Heart left ventricle (tissue), 16 donors: ENCODE results near the gene BTBD1. TPM values are rescaled to one million over a fixed set of nuclear protein-coding genes. Genes with fewer than 3 reads are reported as not detected.
"Not testable (repeated sequence)": the region's sequence is repeated elsewhere in the genome, so short reads cannot be mapped to it uniquely, and the experiment has no call there.

ENCODE experiments used
- ATAC-seq, 4 donors: fragments of 200-7000 bp; cut with Tn5 transposase; one replicate each; pipeline ENCODE4 v1.9.1; 2020 to 2022; ENCODE audit warnings: moderate library complexity in 4 of 4, mild to moderate bottlenecking in 3 of 4, moderate number of reproducible peaks in 1 of 4
- DNase-seq, 5 donors: peaks; one replicate each; pipeline ENCODE4 v3.0.0-alpha.2; 2020
- H3K27ac ChIP-seq, 12 donors: fragments of 200-600 bp; sonication (generic) in 4 of 12; one replicate each; pipeline versions ENCODE4 v1.5.0 to v1.8.0; 2016 to 2022; ENCODE audit warnings: mild to moderate bottlenecking in 2 of 12
- H3K27me3 ChIP-seq, 9 donors: fragments of 200-600 bp; sonication (generic) in 2 of 9; one replicate each; pipeline versions ENCODE4 v1.5.1 to v1.8.0; 2016 to 2022; ENCODE audit warnings: mild to moderate bottlenecking in 3 of 9
- H3K36me3 ChIP-seq, 9 donors: fragments of 200-600 bp; sonication (generic) in 2 of 9; one replicate each; pipeline versions ENCODE4 v1.5.0 to v1.8.0; 2018 to 2022; ENCODE audit warnings: mild to moderate bottlenecking in 2 of 9
- H3K4me1 ChIP-seq, 12 donors: fragments of 200-600 bp; sonication (generic) in 4 of 12; one replicate each; pipeline versions ENCODE4 v1.5.0 to v1.8.0; 2016 to 2022; ENCODE audit warnings: mild to moderate bottlenecking in 3 of 12
- H3K4me3 ChIP-seq, 12 donors: fragments of 200-600 bp; sonication (generic) in 4 of 12; one replicate each; pipeline versions ENCODE4 v1.5.0 to v1.8.0; 2017 to 2022; ENCODE audit warnings: mild to moderate bottlenecking in 9 of 12, moderate library complexity in 4 of 12
- H3K9me3 ChIP-seq, 12 donors: fragments of 200-600 bp; sonication (generic) in 4 of 12; one replicate each; pipeline versions ENCODE4 v1.5.0 to v1.8.0; 2016 to 2022; ENCODE audit warnings: mild to moderate bottlenecking in 1 of 12
- CTCF ChIP-seq, 12 donors: fragments of 200-600 bp; sonication (generic) in 4 of 12; IDR thresholded peaks; one replicate each; pipeline versions ENCODE4 v1.5.0 to v1.8.0; 2018 to 2022; ENCODE audit warnings: antibody characterized with exemption in 12 of 12, mild to moderate bottlenecking in 5 of 12
- POLR2A ChIP-seq, 2 donors: fragments of 450-650 bp; IDR thresholded peaks; one replicate each; pipeline ENCODE4 v1.6.1; 2017; ENCODE audit warnings: antibody characterized with exemption in 2 of 2, mild to moderate bottlenecking in 2 of 2, moderate library complexity in 2 of 2
- WGBS, 4 donors: extraction: QIAGEN DNeasy Blood & Tissue Kit in 2 of 4; methylation state at CpG; one replicate each; pipeline versions ENCODE4 v1.1.5 to v1.1.7; 2013 to 2018; 5-methylcytosine and 5-hydroxymethylcytosine counted together
- intact Hi-C, 10 donors: fragments of 100-400 bp; cut with DNase I; formaldehyde crosslinking; loops; one replicate each; pipeline versions ENCODE4 v1.11.1 to v1.14.2; 2022
- polyA plus RNA-seq, 2 donors: library from polyadenylated mRNA; stranded (reverse); fragments of 200-250 nt; gene quantifications; one replicate each; pipeline ENCODE4 v1.2.3, GENCODE V29; 2013
- total RNA-seq, 9 donors: library from RNA; depleted of rRNA in 2 of 9; stranded (reverse); fragments of >200 nt in 2 of 9; fragmentation: NEBNext Ultra II Directional in 3 of 9; extraction: Animal tissue kit (Norgen Biotek cat#: 25700) in 3 of 9; gene quantifications; one replicate each; pipeline versions ENCODE4 v1.1.0 to v1.2.4, GENCODE V29; 2016 to 2023
- donor health status: ischemic (EF 13 %, LVEDD 7.1; RV severe dilation, severe dysfunction).
- donor health status: healthy with polysubstance abuse.
- donor health status: DM: no; HTN: yes; CAD: no.
- donor health status: DM: no; HTN: no; CAD: no.
- donor health status: ischemic (EF 25% LVEDD 6.9; RV normal size, moderate dysfunction).
- donor health status: ischemic (EF 25% LVEDD 5.7; RV mildly dilated, moderate dysfunction).
- donor health status: healthy.
- donor health status: DM: yes; HTN: yes; CAD: no.
- donor health status: ischemic (EF 35%, LVEDD 5.7; RV mildly dilated, moderate dysfunction).
- donor health status: nonischemic (EF 11% LVEDD 7.7; RV severe dilation, severe dysfunction).
- donor health status: DM: yes; HTN: yes; CAD: no.
- donor health status: PGD.
- donor health status: ischemic (EF 29% LVEDD 5.4; RV normal size, mild dysfunction).
- donor health status: nonischemic (EF 23%, LVEDD 6.1; RV moderate dilation, normal function).

The BTBD1 gene
- total and polyA plus RNA-seq, 11 donors = 15.2 to 192 (median 136) TPM

- H3K27ac ChIP-seq = no peak overlapping the region
- H3K9me3 ChIP-seq = peaks cover 0 to 9% (median 0%) of the 10 kb centered on the region in 12 donors
- WGBS, 4 donors = 64 to 74% (median 71%) methylated on average over 2 of the region's 2 CpGs
- no peak overlapping the region for H3K4me3 ChIP-seq
- TF ChIP-seq CTCF (IDR thresholded peaks at IDR 0.05) = no peak
- TF ChIP-seq POLR2A (IDR thresholded peaks at IDR 0.05) = no peak
- DNase-seq = no peak
- H3K4me1 ChIP-seq = peaks cover 0 to 10% (median 0%) of the 10 kb centered on the region in 12 donors
- intact Hi-C loops = no loop called here
- ATAC-seq = peak in 2 of 4 donors; percentile 47 to 56
- H3K27me3 ChIP-seq = no peaks in the 10 kb centered on the region
- H3K36me3 ChIP-seq = no peaks in the 10 kb centered on the region
These were observed 32.2 kb upstream of the BTBD1 start for GRCh38 chr15:83099290-83099689.

GRCh38 chr15:83098079-83098478 is 31.0 kb upstream of the BTBD1 start:
- Histone ChIP-seq H3K4me1 (peaks cover 0 to 12% (median 0%) of the 10 kb centered on the region in 12 donors), H3K36me3 (no peaks in the 10 kb centered on the region), H3K27ac (no peak overlapping the region), H3K9me3 (peaks cover 0 to 9% (median 0%) of the 10 kb centered on the region in 12 donors), H3K4me3 (no peak overlapping the region), H3K27me3 (no peaks in the 10 kb centered on the region)
- intact Hi-C loops = no loop called here
- TF ChIP-seq CTCF (IDR thresholded peaks at IDR 0.05) (no peak), POLR2A (IDR thresholded peaks at IDR 0.05) (no peak)
- ATAC-seq = no peak
- DNase-seq = no peak

- intact Hi-C loops = no loop called here
- H3K9me3 ChIP-seq = peaks cover 0 to 9% (median 0%) of the 10 kb centered on the region in 12 donors
- H3K4me1 ChIP-seq = peaks cover 0 to 18% (median 0%) of the 10 kb centered on the region in 12 donors
- H3K27me3 ChIP-seq = no peaks in the 10 kb centered on the region
- TF ChIP-seq CTCF (IDR thresholded peaks at IDR 0.05) = no peak
- TF ChIP-seq POLR2A (IDR thresholded peaks at IDR 0.05) = no peak
- DNase-seq = no peak
- H3K27ac ChIP-seq = no peak overlapping the region
- ATAC-seq = no peak
- WGBS, 4 donors = 82 to 95% (median 90%) methylated on average over 5 of the region's 5 CpGs
- no peaks in the 10 kb centered on the region for H3K36me3 ChIP-seq
- no peak overlapping the region for H3K4me3 ChIP-seq
These were observed 27.5 kb upstream of the BTBD1 start for GRCh38 chr15:83094583-83094982.

GRCh38 chr15:83092309-83092976 is 25.4 kb upstream of the BTBD1 start:
- DNase-seq (peak in 3 of 5 donors; percentile 46 to 66 (median 46)), ATAC-seq (peak; percentile 26 to 91 (median 86))
- Histone ChIP-seq H3K36me3 (no peaks in the 10 kb centered on the region), H3K4me3 (no peak overlapping the region), H3K27me3 (no peaks in the 10 kb centered on the region), H3K9me3 (peaks cover 0 to 4% (median 0%) of the 10 kb centered on the region in 12 donors), H3K4me1 (peaks cover 0 to 18% (median 0%) of the 10 kb centered on the region in 12 donors), H3K27ac (peak overlapping the region in 2 of 12 donors; percentile 37 to 73)
- TF ChIP-seq POLR2A (IDR thresholded peaks at IDR 0.05) = peak in 1 of 2 donors; percentile 41
- no peak for TF ChIP-seq CTCF (IDR thresholded peaks at IDR 0.05)
- intact Hi-C loops = no loop called here
- WGBS, 4 donors = 48 to 51% (median 49%) methylated on average over 4 of the region's 4 CpGs

GRCh38 chr15:83091965-83092308 is 24.9 kb upstream of the BTBD1 start:
- H3K4me3 ChIP-seq, H3K36me3 ChIP-seq, intact Hi-C loops, H3K9me3 ChIP-seq, DNase-seq, H3K27me3 ChIP-seq, ATAC-seq: not testable (repeated sequence)
- Histone ChIP-seq H3K4me1 (peaks cover 0 to 18% (median 0%) of the 10 kb centered on the region in 12 donors), H3K27ac (peak overlapping the region in 2 of 12 donors; percentile 37 to 73)
- WGBS, 4 donors = 94 to 98% (median 96%) methylated on average over 3 of the region's 3 CpGs
